ENCODE data around the gene ATP6V0A1. TPM values are rescaled to one million over a fixed set of nuclear protein-coding genes. Genes with fewer than 3 reads are reported as not detected.

Gene ATP6V0A1
- total RNA-seq, 1 donor from 2014 or later, result 69.4 TPM

GRCh38 chr17:42456223-42457106 lies 2.2 kb upstream of the ATP6V0A1 start:
- TF ChIP-seq CTCF (conservative IDR thresholded peaks at IDR 0.05), result no peak
- Mint-ChIP-seq H3K4me1 (ENCODE audit: unreplicated experiment) (peaks cover 34% of the 10 kb centered on the region), H3K27ac (peak overlapping the region; percentile 76), H3K27me3 (peaks cover 4% of the 10 kb centered on the region), H3K36me3 (peaks cover 3% of the 10 kb centered on the region), H3K9me3 (no peaks in the 10 kb centered on the region), H3K4me3 (peak overlapping the region; percentile 15)
- no peak for DNase-seq (ENCODE audit: extremely low spot score, unreplicated experiment)

GRCh38 chr17:42457107-42457792 lies 1.4 kb upstream of the ATP6V0A1 start:
- no peaks in the 10 kb centered on the region for H3K9me3 Mint-ChIP-seq
- peaks cover 3% of the 10 kb centered on the region for H3K36me3 Mint-ChIP-seq

GRCh38 chr17:42459256-42459800 lies 650 bp downstream of the ATP6V0A1 start:
- peaks cover 7% of the 10 kb centered on the region for H3K36me3 Mint-ChIP-seq
- no peaks in the 10 kb centered on the region for H3K27me3 Mint-ChIP-seq
- no peak for DNase-seq (ENCODE audit: extremely low spot score, unreplicated experiment)
- H3K27ac Mint-ChIP-seq, result peak overlapping the region; percentile 98
- TF ChIP-seq CTCF (conservative IDR thresholded peaks at IDR 0.05), result peak; percentile 49
- H3K4me3 Mint-ChIP-seq, result peak overlapping the region; percentile 96
- H3K4me1 Mint-ChIP-seq (ENCODE audit: unreplicated experiment), result peaks cover 43% of the 10 kb centered on the region
- H3K9me3 Mint-ChIP-seq, result no peaks in the 10 kb centered on the region

More at GRCh38 chr17:42457107-42457792, 1.4 kb upstream of the ATP6V0A1 start:
- no peak for TF ChIP-seq CTCF (conservative IDR thresholded peaks at IDR 0.05)
- peak overlapping the region; percentile 76 for H3K27ac Mint-ChIP-seq
- no peak for DNase-seq (ENCODE audit: extremely low spot score, unreplicated experiment)
- H3K27me3 Mint-ChIP-seq, result peaks cover 4% of the 10 kb centered on the region
- H3K4me3 Mint-ChIP-seq, result peak overlapping the region; percentile 78
- H3K4me1 Mint-ChIP-seq (ENCODE audit: unreplicated experiment), result peaks cover 34% of the 10 kb centered on the region

GRCh38 chr17:42459801-42460281 lies 1.2 kb downstream of the ATP6V0A1 start:
- Mint-ChIP-seq H3K27me3 (no peaks in the 10 kb centered on the region), H3K4me3 (peak overlapping the region; percentile 96), H3K4me1 (ENCODE audit: unreplicated experiment) (peaks cover 43% of the 10 kb centered on the region), H3K9me3 (no peaks in the 10 kb centered on the region), H3K36me3 (peaks cover 7% of the 10 kb centered on the region), H3K27ac (peak overlapping the region; percentile 98)
- no peak for TF ChIP-seq CTCF (conservative IDR thresholded peaks at IDR 0.05)
- no peak for DNase-seq (ENCODE audit: extremely low spot score, unreplicated experiment)

GRCh38 chr17:42460371-42460770 lies 1.7 kb downstream of the ATP6V0A1 start:
- Mint-ChIP-seq H3K27ac (peak overlapping the region; percentile 98), H3K9me3 (no peaks in the 10 kb centered on the region), H3K27me3 (no peaks in the 10 kb centered on the region), H3K4me1 (ENCODE audit: unreplicated experiment) (peaks cover 43% of the 10 kb centered on the region), H3K4me3 (peak overlapping the region; percentile 96), H3K36me3 (peaks cover 7% of the 10 kb centered on the region)
- no peak for TF ChIP-seq CTCF (conservative IDR thresholded peaks at IDR 0.05)
- DNase-seq (ENCODE audit: extremely low spot score, unreplicated experiment), result no peak
